A673 (cell line): ENCODE measurements around the gene SIM2.

Experiments used
- EZH2 ChIP-seq: fragments of 200-600 bp; sonication (generic); IDR thresholded peaks from 2 replicates; pipeline ENCODE4 v1.6.1; 2017; ENCODE audit warnings: borderline replicate concordance, low read depth, mild to moderate bottlenecking, mixed read lengths, antibody characterized with exemption, low read length; ENCODE audit not compliant: poor library complexity, severe bottlenecking
- TF ChIP-seq, protein P1 (sequence below): fragments of 300-800, 200-600 bp; sonication (generic); conservative IDR thresholded peaks from 2 replicates; pipeline ENCODE4 v1.5.1; 2017; ENCODE audit warnings: low read depth, mild to moderate bottlenecking, antibody characterized with exemption, low read length, moderate library complexity, mixed read lengths

GRCh38 chr21:36765229-36765628 lies 66.3 kb downstream of the SIM2 start:
- TF ChIP-seq, protein P1, sequence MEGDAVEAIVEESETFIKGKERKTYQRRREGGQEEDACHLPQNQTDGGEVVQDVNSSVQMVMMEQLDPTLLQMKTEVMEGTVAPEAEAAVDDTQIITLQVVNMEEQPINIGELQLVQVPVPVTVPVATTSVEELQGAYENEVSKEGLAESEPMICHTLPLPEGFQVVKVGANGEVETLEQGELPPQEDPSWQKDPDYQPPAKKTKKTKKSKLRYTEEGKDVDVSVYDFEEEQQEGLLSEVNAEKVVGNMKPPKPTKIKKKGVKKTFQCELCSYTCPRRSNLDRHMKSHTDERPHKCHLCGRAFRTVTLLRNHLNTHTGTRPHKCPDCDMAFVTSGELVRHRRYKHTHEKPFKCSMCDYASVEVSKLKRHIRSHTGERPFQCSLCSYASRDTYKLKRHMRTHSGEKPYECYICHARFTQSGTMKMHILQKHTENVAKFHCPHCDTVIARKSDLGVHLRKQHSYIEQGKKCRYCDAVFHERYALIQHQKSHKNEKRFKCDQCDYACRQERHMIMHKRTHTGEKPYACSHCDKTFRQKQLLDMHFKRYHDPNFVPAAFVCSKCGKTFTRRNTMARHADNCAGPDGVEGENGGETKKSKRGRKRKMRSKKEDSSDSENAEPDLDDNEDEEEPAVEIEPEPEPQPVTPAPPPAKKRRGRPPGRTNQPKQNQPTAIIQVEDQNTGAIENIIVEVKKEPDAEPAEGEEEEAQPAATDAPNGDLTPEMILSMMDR, result no peak
- TF ChIP-seq EZH2, result no peak
